AG04449 (cell line): ENCODE data around the gene PSMB2.
"Not testable (repeated sequence)": the region's sequence is repeated elsewhere in the genome, so short reads cannot be mapped to it uniquely, and the experiment has no call there.

ENCODE experiments used
- CTCF ChIA-PET: fragments of 350-600 bp; formaldehyde crosslinking; extraction: SDS; loops from one replicate; lab custom pipeline; 2021; ENCODE audit warnings: antibody characterized with exemption; lab: Yijun Ruan, JAX
- POLR2A ChIA-PET: fragments of 400-600, 350-600 bp; formaldehyde crosslinking; extraction: SDS; loops from one replicate; lab custom pipeline; 2020; ENCODE audit warnings: antibody characterized with exemption, inconsistent platforms; lab: Yijun Ruan, JAX
- DNase-seq: peaks from one replicate; pipeline ENCODE4 v3.0.0-alpha.2; 2010; ENCODE audit warnings: low read depth, low spot score
- H3K4me3 ChIP-seq: 2 replicates; pipeline ENCODE4 v1.5.1; 2011; ENCODE audit warnings: low read depth, mild to moderate bottlenecking, control low read depth, low read length
- CTCF ChIP-seq: IDR thresholded peaks from one replicate; pipeline ENCODE4 v1.5.1; 2011; ENCODE audit warnings: mild to moderate bottlenecking, moderate library complexity, low read length, control low read depth, inconsistent platforms; ENCODE audit not compliant: insufficient read depth; ENCODE audit errors: missing control alignments

PSMB2 gene

GRCh38 chr1:35580949-35581388 lies 60.4 kb downstream of the PSMB2 start:
- POLR2A ChIA-PET, result no interaction called here
- no peak for TF ChIP-seq CTCF
- CTCF ChIA-PET, result interaction anchor here (1.0 to 1.3 kb wide), 6 partner anchors 12 to 147 kb away, joined by 3 to 5 read pairs (median 4); no protein-coding TSS in a partner anchor
- no peak for DNase-seq
- no peak overlapping the region for H3K4me3 ChIP-seq

DNA sequence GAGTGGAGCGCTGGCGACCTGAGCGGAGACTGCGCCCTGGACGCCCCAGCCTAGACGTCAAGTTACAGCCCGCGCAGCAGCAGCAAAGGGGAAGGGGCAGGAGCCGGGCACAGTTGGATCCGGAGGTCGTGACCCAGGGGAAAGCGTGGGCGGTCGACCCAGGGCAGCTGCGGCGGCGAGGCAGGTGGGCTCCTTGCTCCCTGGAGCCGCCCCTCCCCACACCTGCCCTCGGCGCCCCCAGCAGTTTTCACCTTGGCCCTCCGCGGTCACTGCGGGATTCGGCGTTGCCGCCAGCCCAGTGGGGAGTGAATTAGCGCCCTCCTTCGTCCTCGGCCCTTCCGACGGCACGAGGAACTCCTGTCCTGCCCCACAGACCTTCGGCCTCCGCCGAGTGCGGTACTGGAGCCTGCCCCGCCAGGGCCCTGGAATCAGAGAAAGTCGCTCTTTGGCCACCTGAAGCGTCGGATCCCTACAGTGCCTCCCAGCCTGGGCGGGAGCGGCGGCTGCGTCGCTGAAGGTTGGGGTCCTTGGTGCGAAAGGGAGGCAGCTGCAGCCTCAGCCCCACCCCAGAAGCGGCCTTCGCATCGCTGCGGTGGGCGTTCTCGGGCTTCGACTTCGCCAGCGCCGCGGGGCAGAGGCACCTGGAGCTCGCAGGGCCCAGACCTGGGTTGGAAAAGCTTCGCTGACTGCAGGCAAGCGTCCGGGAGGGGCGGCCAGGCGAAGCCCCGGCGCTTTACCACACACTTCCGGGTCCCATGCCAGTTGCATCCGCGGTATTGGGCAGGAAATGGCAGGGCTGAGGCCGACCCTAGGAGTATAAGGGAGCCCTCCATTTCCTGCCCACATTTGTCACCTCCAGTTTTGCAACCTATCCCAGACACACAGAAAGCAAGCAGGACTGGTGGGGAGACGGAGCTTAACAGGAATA lies 64.0 kb downstream of the PSMB2 start:
- no peak overlapping the region for H3K4me3 ChIP-seq
- DNase-seq, result no peak
- ChIA-PET CTCF (interaction anchor here (0.6 to 13.4 kb wide), 9 partner anchors 9 to 150 kb away, joined by 3 to 657 read pairs (median 10); partner anchors contain the start of gene C1orf216), POLR2A (no interaction called here)
- TF ChIP-seq CTCF, result no peak

DNA sequence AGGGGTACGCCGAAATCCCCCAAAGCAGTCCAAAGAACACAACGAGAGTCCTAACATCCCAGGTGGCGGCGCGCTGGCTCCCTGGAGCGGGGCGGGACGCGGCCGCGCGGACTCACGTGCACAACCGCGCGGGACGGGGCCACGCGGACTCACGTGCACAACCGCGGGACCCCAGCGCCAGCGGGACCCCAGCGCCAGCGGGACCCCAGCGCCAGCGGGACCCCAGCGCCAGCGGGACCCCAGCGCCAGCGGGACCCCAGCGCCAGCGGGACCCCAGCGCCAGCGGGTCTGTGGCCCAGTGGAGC lies 64.6 kb downstream of the PSMB2 start:
- H3K4me3 ChIP-seq, POLR2A ChIA-PET, DNase-seq: not testable (repeated sequence)
- CTCF ChIA-PET, result interaction anchor here (1.4 to 13.4 kb wide), 3 partner anchors 12 to 150 kb away, joined by 3 to 657 read pairs (median 4); no protein-coding TSS in a partner anchor

- ChIA-PET CTCF (interaction anchor here (1.4 to 13.4 kb wide), 3 partner anchors 11 to 150 kb away, joined by 3 to 657 read pairs (median 4); no protein-coding TSS in a partner anchor), POLR2A (no interaction called here)
- no peak for TF ChIP-seq CTCF
- no peak overlapping the region for H3K4me3 ChIP-seq
- no peak for DNase-seq
Observed at GRCh38 chr1:35576061-35576765, 65.1 kb downstream of the PSMB2 start.

DNA sequence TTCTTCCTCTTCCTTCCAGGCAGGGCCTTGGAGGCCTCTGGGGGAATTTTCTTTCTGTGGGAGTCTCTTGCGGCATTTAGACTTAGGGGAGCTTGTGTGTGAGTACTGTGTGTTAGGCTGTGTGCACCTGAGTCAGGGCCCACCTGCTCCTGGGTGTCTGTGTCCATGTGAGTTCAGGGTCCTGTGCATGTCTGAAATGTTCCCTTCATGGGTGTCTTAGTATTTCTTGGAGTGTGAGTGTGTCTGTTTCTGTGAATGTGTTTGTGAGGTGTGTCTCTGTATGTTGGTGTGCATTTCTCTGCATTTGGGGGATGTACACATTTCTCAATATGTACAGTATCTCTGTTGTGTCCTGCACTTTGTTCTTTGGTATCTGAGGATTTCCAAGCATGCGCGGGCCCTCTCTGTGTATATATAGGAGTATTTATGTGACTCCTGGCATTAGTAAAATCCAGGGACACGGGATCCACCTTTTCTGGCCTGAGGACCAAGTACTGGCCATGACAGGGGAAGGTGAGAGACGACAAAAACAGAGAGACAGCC lies 65.8 kb downstream of the PSMB2 start:
- H3K4me3 ChIP-seq, result no peak overlapping the region
- no peak for TF ChIP-seq CTCF
- DNase-seq, result no peak
- POLR2A ChIA-PET, result no interaction called here
- CTCF ChIA-PET, result interaction anchor here (0.9 to 13.4 kb wide), 4 partner anchors 10 to 151 kb away, joined by 3 to 657 read pairs (median 4); no protein-coding TSS in a partner anchor

- POLR2A ChIA-PET, result no interaction called here
- CTCF ChIA-PET, result interaction anchor here (0.9 to 13.4 kb wide), 3 partner anchors 10 to 151 kb away, joined by 4 to 657 read pairs (median 4); no protein-coding TSS in a partner anchor
- TF ChIP-seq CTCF, result no peak
- no peak for DNase-seq
- no peak overlapping the region for H3K4me3 ChIP-seq
Observed at GRCh38 chr1:35574655-35575415, 66.5 kb downstream of the PSMB2 start.
